Measurements from ENCODE around the gene ACSL3.
A peak's percentile ranks its signal among the peaks of the same experiment; 100 is the strongest.
"Not testable (repeated sequence)": the region's sequence is repeated elsewhere in the genome, so short reads cannot be mapped to it uniquely, and the experiment has no call there.

ACSL3 gene

GRCh38 chr2:222860740-222861410, at the start of gene ACSL3:
Gene ACSL3 (plus strand): TSS chr2:222861036. CDS start chr2:222908773, 47,737 bp downstream.
- DNase-seq (ENCODE audit: low spot score): peak; percentile 96

GRCh38 chr2:222811828-222812227, 49.0 kb upstream of the ACSL3 start:
- DNase-seq (ENCODE audit: low spot score): no peak

- no peak for DNase-seq (ENCODE audit: low spot score)
These were observed 47.5 kb upstream of the ACSL3 start for GRCh38 chr2:222813177-222813843.

GRCh38 chr2:222819722-222820333, 41.0 kb upstream of the ACSL3 start:
- DNase-seq (ENCODE audit: low spot score): no peak

GRCh38 chr2:222823183-222823930, 37.5 kb upstream of the ACSL3 start:
- DNase-seq (ENCODE audit: low spot score): no peak

- no peak for DNase-seq (ENCODE audit: low spot score)
These were observed 35.8 kb upstream of the ACSL3 start for GRCh38 chr2:222825031-222825430.

GRCh38 chr2:222827417-222827816, 33.4 kb upstream of the ACSL3 start:
- no peak for DNase-seq (ENCODE audit: low spot score)

GRCh38 chr2:222828572-222828971, 32.3 kb upstream of the ACSL3 start:
- DNase-seq (ENCODE audit: low spot score): no peak

- DNase-seq (ENCODE audit: low spot score): no peak
These were observed 30.7 kb upstream of the ACSL3 start for GRCh38 chr2:222830164-222830563.

GRCh38 chr2:222833410-222833809, 27.4 kb upstream of the ACSL3 start:
- no peak for DNase-seq (ENCODE audit: low spot score)

- DNase-seq (ENCODE audit: low spot score): no peak
These were observed 25.6 kb upstream of the ACSL3 start for GRCh38 chr2:222835143-222835822.

GRCh38 chr2:222835823-222836151, 25.0 kb upstream of the ACSL3 start:
- DNase-seq (ENCODE audit: low spot score): no peak

- DNase-seq (ENCODE audit: low spot score): no peak
These were observed 23.2 kb upstream of the ACSL3 start for GRCh38 chr2:222837643-222838056.

- no peak for DNase-seq (ENCODE audit: low spot score)
These were observed 20.6 kb upstream of the ACSL3 start for GRCh38 chr2:222840060-222840802.

GRCh38 chr2:222842491-222843174, 18.2 kb upstream of the ACSL3 start:
- no peak for DNase-seq (ENCODE audit: low spot score)

- DNase-seq (ENCODE audit: low spot score): peak; percentile 31
These were observed 16.5 kb upstream of the ACSL3 start for GRCh38 chr2:222844323-222844722.

GRCh38 chr2:222845314-222845713, 15.5 kb upstream of the ACSL3 start:
- not testable (repeated sequence) for DNase-seq (ENCODE audit: low spot score)

- no peak for DNase-seq (ENCODE audit: low spot score)
These were observed 14.8 kb upstream of the ACSL3 start for GRCh38 chr2:222846003-222846402.

GRCh38 chr2:222848031-222848430, 12.8 kb upstream of the ACSL3 start:
- not testable (repeated sequence) for DNase-seq (ENCODE audit: low spot score)

- DNase-seq (ENCODE audit: low spot score): no peak
These were observed 12.0 kb upstream of the ACSL3 start for GRCh38 chr2:222848862-222849261.

Measured in hepatic stellate cell (primary cell).